GM12864 (cell line): ENCODE results near the gene PLCL1.

Source experiments
- DNase-seq: peaks from one replicate; pipeline ENCODE4 v3.0.0-alpha.2; 2011; ENCODE audit warnings: low read depth
- H3K4me3 ChIP-seq: 2 replicates; pipeline ENCODE4 v1.5.1; 2011; ENCODE audit warnings: mild to moderate bottlenecking, low read depth, low read length, control low read depth
- TF ChIP-seq, protein P1 (sequence below): IDR thresholded peaks from 2 replicates; pipeline ENCODE4 v1.5.1; 2011; ENCODE audit warnings: low read depth, mild to moderate bottlenecking, moderate library complexity, low read length, control low read depth, inconsistent platforms; ENCODE audit errors: missing control alignments

PLCL1 gene

GRCh38 chr2:198137733-198138132 is 333.3 kb downstream of the PLCL1 start:
- TF ChIP-seq, protein P1, sequence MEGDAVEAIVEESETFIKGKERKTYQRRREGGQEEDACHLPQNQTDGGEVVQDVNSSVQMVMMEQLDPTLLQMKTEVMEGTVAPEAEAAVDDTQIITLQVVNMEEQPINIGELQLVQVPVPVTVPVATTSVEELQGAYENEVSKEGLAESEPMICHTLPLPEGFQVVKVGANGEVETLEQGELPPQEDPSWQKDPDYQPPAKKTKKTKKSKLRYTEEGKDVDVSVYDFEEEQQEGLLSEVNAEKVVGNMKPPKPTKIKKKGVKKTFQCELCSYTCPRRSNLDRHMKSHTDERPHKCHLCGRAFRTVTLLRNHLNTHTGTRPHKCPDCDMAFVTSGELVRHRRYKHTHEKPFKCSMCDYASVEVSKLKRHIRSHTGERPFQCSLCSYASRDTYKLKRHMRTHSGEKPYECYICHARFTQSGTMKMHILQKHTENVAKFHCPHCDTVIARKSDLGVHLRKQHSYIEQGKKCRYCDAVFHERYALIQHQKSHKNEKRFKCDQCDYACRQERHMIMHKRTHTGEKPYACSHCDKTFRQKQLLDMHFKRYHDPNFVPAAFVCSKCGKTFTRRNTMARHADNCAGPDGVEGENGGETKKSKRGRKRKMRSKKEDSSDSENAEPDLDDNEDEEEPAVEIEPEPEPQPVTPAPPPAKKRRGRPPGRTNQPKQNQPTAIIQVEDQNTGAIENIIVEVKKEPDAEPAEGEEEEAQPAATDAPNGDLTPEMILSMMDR = no peak
- DNase-seq = no peak
- no peak overlapping the region for H3K4me3 ChIP-seq

- no peak for DNase-seq
- TF ChIP-seq, protein P1 = no peak
- H3K4me3 ChIP-seq = no peak overlapping the region
Observed at GRCh38 chr2:198141726-198142125, 337.3 kb downstream of the PLCL1 start.

- no peak for DNase-seq
- TF ChIP-seq, protein P1 = no peak
Observed at GRCh38 chr2:198143156-198143555, 338.8 kb downstream of the PLCL1 start.

DNA sequence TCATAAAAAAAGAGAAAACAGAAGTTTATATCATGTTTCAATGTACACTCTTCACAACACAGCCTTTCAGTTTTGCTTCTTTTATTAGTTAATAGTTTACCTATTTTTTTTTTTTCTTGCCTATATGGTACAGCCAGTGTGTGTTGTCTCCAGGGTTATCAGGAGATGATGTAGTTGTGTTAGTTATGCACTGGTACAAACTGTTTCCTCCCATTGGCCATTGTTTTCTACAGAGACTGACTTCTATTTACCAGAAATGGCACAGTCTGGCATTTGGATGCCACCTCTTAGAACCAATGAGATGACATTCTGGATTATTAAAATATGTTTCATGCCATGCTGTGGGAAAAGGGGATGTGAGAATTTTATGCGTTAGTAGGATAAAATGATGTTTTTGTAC is 339.4 kb downstream of the PLCL1 start:
- TF ChIP-seq, protein P1 = no peak
- H3K4me3 ChIP-seq = no peak overlapping the region
- DNase-seq = no peak

More at GRCh38 chr2:198143156-198143555, 338.8 kb downstream of the PLCL1 start:
- no peak overlapping the region for H3K4me3 ChIP-seq

DNA sequence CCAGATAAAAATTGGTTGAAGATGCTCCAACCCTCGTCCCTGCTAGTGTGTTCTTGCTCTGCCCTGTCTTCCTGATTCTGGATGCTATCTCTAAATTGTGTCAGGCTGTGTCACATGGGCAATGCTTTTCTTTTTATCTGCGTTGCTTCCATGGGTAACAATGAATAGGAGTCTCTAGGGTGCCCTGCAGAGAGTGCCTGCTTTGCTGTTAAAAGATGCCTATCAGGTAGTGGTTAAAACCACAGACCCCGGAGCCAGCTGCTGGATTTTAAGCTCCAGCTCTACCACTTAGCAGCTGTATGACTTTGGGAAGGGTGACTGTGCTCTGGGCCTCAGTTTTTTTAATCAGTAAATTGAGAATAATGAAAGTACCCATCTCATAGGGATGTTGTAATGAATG is 340.3 kb downstream of the PLCL1 start:
- TF ChIP-seq, protein P1 = no peak
- no peak for DNase-seq
- H3K4me3 ChIP-seq = no peak overlapping the region

DNA sequence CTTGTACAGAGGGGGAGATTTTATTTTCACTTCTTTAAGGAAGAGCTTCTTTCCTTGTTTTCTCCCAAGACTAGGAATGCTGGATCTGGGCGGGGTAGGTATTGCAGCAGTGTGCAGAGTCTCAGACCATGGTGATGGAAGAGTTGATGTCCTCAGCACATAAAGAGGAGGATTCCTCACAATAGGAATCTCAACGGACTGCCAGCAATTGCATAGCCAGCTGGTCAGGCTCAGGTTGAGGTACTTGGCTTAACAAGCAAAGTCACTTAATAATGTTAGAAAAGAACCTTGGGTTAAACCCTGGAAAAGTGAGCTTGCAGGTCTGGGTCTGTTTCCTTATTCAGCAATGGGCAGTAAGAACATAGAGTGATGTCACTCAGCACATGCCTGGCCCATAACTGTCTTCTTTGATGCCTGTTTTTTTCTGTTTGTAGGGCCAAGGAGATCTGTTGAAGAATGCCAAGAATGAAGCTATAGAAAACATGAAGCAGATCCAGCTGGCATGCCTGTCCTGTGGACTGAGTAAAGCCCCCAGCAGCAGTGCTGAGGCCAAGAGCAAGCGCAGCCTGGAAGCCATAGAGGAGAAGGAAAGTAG is 342.1 kb downstream of the PLCL1 start:
- no peak overlapping the region for H3K4me3 ChIP-seq
- no peak for DNase-seq
- TF ChIP-seq, protein P1 = no peak

GRCh38 chr2:198157314-198157713 is 352.9 kb downstream of the PLCL1 start:
- DNase-seq = no peak
- TF ChIP-seq, protein P1 = no peak
- H3K4me3 ChIP-seq = no peak overlapping the region
